ENCODE results near the gene EEFSEC. TPM values are rescaled to one million over a fixed set of nuclear protein-coding genes. Genes with fewer than 3 reads are reported as not detected.

The EEFSEC gene
- polyA plus RNA-seq, 1 donor (not counting 4 experiments of a cell fraction or from before 2014, with no cell fraction given) = 8.7 TPM

DNA sequence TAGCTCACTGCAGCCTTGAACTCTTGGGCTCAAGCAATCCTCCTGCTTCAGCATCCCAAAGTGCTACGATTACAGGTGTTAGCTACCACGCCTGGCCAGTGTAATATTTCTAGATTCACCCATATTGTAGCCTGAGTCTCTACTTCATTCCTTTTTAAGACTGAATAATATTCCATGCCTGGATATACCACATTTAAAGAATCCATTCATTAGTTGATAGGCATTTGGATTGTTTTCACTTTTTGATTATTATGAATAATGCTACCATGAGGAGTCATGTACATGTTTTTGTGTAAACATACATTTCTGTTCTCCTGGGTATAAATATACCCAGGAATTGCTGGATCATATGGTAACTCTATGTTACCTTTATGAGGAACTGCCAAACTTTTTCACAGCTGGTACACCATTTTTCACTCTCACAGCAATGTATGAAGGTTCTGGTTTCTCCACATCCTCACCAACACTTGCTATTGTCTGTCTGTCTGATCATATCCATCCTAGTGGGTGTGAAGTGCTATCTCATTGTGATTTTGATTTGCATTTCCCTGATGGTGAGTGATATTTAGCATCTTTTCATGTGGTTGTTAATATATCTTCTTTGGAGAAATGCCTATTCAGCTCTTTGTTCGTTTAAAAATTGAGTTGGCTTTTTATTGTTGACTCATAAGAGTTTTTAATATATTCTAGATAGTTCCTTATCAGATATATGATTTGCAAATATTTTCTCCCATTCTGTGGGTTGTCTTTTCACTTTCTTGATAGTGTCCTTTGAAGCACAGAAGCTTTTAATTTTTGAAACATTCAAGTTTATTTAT, 32.6 kb downstream of the EEFSEC start:
- H3K36me3 ChIP-seq (ENCODE audit: control insufficient read depth in 2 of 2, extremely low read depth in 1 of 2, insufficient read depth in 2 of 2, low read length in 2 of 2) = no peaks in the 10 kb centered on the region
- H3K9me3 ChIP-seq (ENCODE audit: control insufficient read depth, low read depth, low read length) = no peaks in the 10 kb centered on the region
- H3K27me3 ChIP-seq (ENCODE audit: control insufficient read depth, extremely low read depth, insufficient read depth, low read length) = no peaks in the 10 kb centered on the region
- DNase-seq (ENCODE audit: low read depth, low spot score) (no peak), FAIRE-seq (no peak)
- H3K79me2 ChIP-seq (ENCODE audit: control insufficient read depth, insufficient read depth, low read length) = no peaks in the 10 kb centered on the region
- H3K4me2 ChIP-seq (ENCODE audit: control insufficient read depth, extremely low read depth, insufficient read depth, low read depth, low read length) = no peak overlapping the region
- H4K20me1 ChIP-seq (ENCODE audit: control insufficient read depth, extremely low read depth, insufficient read depth, low read length) = no peaks in the 10 kb centered on the region
- H3K9ac ChIP-seq (ENCODE audit: control insufficient read depth, extremely low read depth, insufficient read depth, low read length) = no peak overlapping the region
- H3K4me3 ChIP-seq (ENCODE audit: control insufficient read depth in 2 of 3, extremely low read depth in 1 of 3, insufficient read depth in 2 of 3, low read depth in 1 of 3, low read length in 3 of 3) = no peak overlapping the region
- dilution Hi-C loops (cut with MboI; ENCODE audit: extremely low pct_ligation_motif_present, low sequenced_read_pairs) = no loop called here
- H2AFZ ChIP-seq (ENCODE audit: control insufficient read depth, low read length) = no peak overlapping the region
- no peaks in the 10 kb centered on the region for H3K9me1 ChIP-seq (ENCODE audit: control insufficient read depth, extremely low read depth, insufficient read depth, low read length)
- TF ChIP-seq, protein P1, sequence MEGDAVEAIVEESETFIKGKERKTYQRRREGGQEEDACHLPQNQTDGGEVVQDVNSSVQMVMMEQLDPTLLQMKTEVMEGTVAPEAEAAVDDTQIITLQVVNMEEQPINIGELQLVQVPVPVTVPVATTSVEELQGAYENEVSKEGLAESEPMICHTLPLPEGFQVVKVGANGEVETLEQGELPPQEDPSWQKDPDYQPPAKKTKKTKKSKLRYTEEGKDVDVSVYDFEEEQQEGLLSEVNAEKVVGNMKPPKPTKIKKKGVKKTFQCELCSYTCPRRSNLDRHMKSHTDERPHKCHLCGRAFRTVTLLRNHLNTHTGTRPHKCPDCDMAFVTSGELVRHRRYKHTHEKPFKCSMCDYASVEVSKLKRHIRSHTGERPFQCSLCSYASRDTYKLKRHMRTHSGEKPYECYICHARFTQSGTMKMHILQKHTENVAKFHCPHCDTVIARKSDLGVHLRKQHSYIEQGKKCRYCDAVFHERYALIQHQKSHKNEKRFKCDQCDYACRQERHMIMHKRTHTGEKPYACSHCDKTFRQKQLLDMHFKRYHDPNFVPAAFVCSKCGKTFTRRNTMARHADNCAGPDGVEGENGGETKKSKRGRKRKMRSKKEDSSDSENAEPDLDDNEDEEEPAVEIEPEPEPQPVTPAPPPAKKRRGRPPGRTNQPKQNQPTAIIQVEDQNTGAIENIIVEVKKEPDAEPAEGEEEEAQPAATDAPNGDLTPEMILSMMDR (optimal IDR thresholded peaks at IDR 0.05 in 1 of 3, IDR thresholded peaks at IDR 0.05 in 1 of 3, conservative IDR thresholded peaks at IDR 0.05 in 1 of 3; ENCODE audit: extremely low read depth in 1 of 3, insufficient read depth in 2 of 3, low read length in 3 of 3) = no peak
- TF ChIP-seq EZH2 (IDR thresholded peaks at IDR 0.05; ENCODE audit: low read length) = no peak
- peaks cover 3% of the 10 kb centered on the region for H3K4me1 ChIP-seq (ENCODE audit: control insufficient read depth, extremely low read depth, insufficient read depth, low read length)
- H3K27ac ChIP-seq (ENCODE audit: control insufficient read depth, insufficient read depth, low read length) = no peak overlapping the region

DNA sequence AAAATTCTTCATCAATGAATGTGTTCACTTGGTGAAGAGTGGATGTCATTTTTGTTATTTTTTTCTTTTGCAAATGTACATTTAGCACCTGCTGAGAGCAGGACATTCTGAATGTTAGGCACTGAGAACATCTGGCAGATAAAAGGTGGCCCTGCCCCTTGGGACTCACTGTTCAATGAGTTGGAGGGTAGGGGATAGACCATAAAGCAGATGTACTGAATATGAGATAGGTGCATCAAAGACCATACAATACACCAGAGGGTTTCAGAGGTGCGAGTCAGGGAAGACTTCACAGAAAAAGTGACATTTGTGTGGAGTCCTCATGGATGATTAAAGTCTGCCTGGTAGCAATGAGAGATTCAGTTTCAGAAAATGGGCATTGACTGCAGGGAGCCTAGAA, 34.2 kb downstream of the EEFSEC start:
- Histone ChIP-seq H3K9me1 (ENCODE audit: control insufficient read depth, extremely low read depth, insufficient read depth, low read length) (no peaks in the 10 kb centered on the region), H4K20me1 (ENCODE audit: control insufficient read depth, extremely low read depth, insufficient read depth, low read length) (no peaks in the 10 kb centered on the region), H3K9ac (ENCODE audit: control insufficient read depth, extremely low read depth, insufficient read depth, low read length) (no peak overlapping the region), H3K27ac (ENCODE audit: control insufficient read depth, insufficient read depth, low read length) (no peak overlapping the region), H3K4me1 (ENCODE audit: control insufficient read depth, extremely low read depth, insufficient read depth, low read length) (peaks cover 3% of the 10 kb centered on the region), H3K27me3 (ENCODE audit: control insufficient read depth, extremely low read depth, insufficient read depth, low read length) (no peaks in the 10 kb centered on the region), H3K79me2 (ENCODE audit: control insufficient read depth, insufficient read depth, low read length) (no peaks in the 10 kb centered on the region), H3K4me3 (ENCODE audit: control insufficient read depth in 2 of 3, extremely low read depth in 1 of 3, insufficient read depth in 2 of 3, low read depth in 1 of 3, low read length in 3 of 3) (no peak overlapping the region), H2AFZ (ENCODE audit: control insufficient read depth, low read length) (no peak overlapping the region), H3K36me3 (ENCODE audit: control insufficient read depth in 2 of 2, extremely low read depth in 1 of 2, insufficient read depth in 2 of 2, low read length in 2 of 2) (no peaks in the 10 kb centered on the region), H3K4me2 (ENCODE audit: control insufficient read depth, extremely low read depth, insufficient read depth, low read depth, low read length) (no peak overlapping the region), H3K9me3 (ENCODE audit: control insufficient read depth, low read depth, low read length) (no peaks in the 10 kb centered on the region)
- no peak for TF ChIP-seq EZH2 (IDR thresholded peaks at IDR 0.05; ENCODE audit: low read length)
- TF ChIP-seq, protein P1 (optimal IDR thresholded peaks at IDR 0.05 in 1 of 3, IDR thresholded peaks at IDR 0.05 in 1 of 3, conservative IDR thresholded peaks at IDR 0.05 in 1 of 3; ENCODE audit: extremely low read depth in 1 of 3, insufficient read depth in 2 of 3, low read length in 3 of 3) = no peak
- dilution Hi-C loops (cut with MboI; ENCODE audit: extremely low pct_ligation_motif_present, low sequenced_read_pairs) = no loop called here
- no peak for DNase-seq (ENCODE audit: low read depth, low spot score)
- FAIRE-seq = no peak
